GM19372 (cell line): ENCODE measurements around the gene CELF4.

Experiments
- ATAC-seq: cut with Tn5 transposase; IDR thresholded peaks from one replicate; pipeline ENCODE4 v1.9.1; 2021; ENCODE audit warnings: mild to moderate bottlenecking, low read depth, moderate library complexity; ENCODE audit not compliant: unreplicated experiment

The CELF4 gene

GRCh38 chr18:37499913-37500312, 65.7 kb downstream of the CELF4 start:
- ATAC-seq, result no peak

GRCh38 chr18:37499044-37499443, 66.6 kb downstream of the CELF4 start:
- ATAC-seq, result no peak

GRCh38 chr18:37497853-37498518, 67.6 kb downstream of the CELF4 start:
- no peak for ATAC-seq

GRCh38 chr18:37496568-37496967, 69.0 kb downstream of the CELF4 start:
- ATAC-seq, result no peak

- ATAC-seq, result no peak
Measured at GRCh38 chr18:37495354-37495753, 70.2 kb downstream of the CELF4 start.

GRCh38 chr18:37494406-37494805, 71.2 kb downstream of the CELF4 start:
- no peak for ATAC-seq

GRCh38 chr18:37493352-37493935, 72.2 kb downstream of the CELF4 start:
- no peak for ATAC-seq

GRCh38 chr18:37492952-37493351, 72.6 kb downstream of the CELF4 start:
- no peak for ATAC-seq

GRCh38 chr18:37491526-37491925, 74.1 kb downstream of the CELF4 start:
- no peak for ATAC-seq

- ATAC-seq, result no peak
Measured at GRCh38 chr18:37489998-37490397, 75.6 kb downstream of the CELF4 start.

- no peak for ATAC-seq
Measured at GRCh38 chr18:37489011-37489410, 76.6 kb downstream of the CELF4 start.

GRCh38 chr18:37487400-37487867, 78.2 kb downstream of the CELF4 start:
- no peak for ATAC-seq

- no peak for ATAC-seq
Measured at GRCh38 chr18:37486848-37487247, 78.8 kb downstream of the CELF4 start.

GRCh38 chr18:37484983-37485834, 80.4 kb downstream of the CELF4 start:
- ATAC-seq, result no peak

GRCh38 chr18:37483984-37484819, 81.4 kb downstream of the CELF4 start:
- ATAC-seq, result no peak

GRCh38 chr18:37483221-37483971, 82.2 kb downstream of the CELF4 start:
- no peak for ATAC-seq

GRCh38 chr18:37482433-37482832, 83.2 kb downstream of the CELF4 start:
- no peak for ATAC-seq

GRCh38 chr18:37482002-37482401, 83.6 kb downstream of the CELF4 start:
- ATAC-seq, result no peak

GRCh38 chr18:37481491-37481890, 84.1 kb downstream of the CELF4 start:
- ATAC-seq, result no peak

- no peak for ATAC-seq
Measured at GRCh38 chr18:37481072-37481471, 84.5 kb downstream of the CELF4 start.
